ENCODE measurements around the gene TRAF5.

GRCh38 chr1:211411639-211412038 is 85.0 kb downstream of the TRAF5 start:
- no peak for TF ChIP-seq EZH2 (IDR thresholded peaks at IDR 0.05; ENCODE audit: borderline replicate concordance, low read length)
- no peak for TF ChIP-seq CTCF (conservative IDR thresholded peaks at IDR 0.05 in 1 of 2, IDR thresholded peaks at IDR 0.05 in 1 of 2; ENCODE audit: extremely low read depth in 1 of 2, insufficient read depth in 1 of 2, low read depth in 1 of 2, low read length in 2 of 2)
